Activated CD4-positive, alpha-beta T cell treated with anti-CD3 and anti-CD28 coated beads, Interleukin-2, amount 50 U/mL, for 16 hours (primary cell): ENCODE results near the gene SORCS2.

ENCODE experiments used
- DNase-seq: peaks from one replicate; pipeline ENCODE4 v3.0.0-alpha.2; 2020

SORCS2 gene

DNA sequence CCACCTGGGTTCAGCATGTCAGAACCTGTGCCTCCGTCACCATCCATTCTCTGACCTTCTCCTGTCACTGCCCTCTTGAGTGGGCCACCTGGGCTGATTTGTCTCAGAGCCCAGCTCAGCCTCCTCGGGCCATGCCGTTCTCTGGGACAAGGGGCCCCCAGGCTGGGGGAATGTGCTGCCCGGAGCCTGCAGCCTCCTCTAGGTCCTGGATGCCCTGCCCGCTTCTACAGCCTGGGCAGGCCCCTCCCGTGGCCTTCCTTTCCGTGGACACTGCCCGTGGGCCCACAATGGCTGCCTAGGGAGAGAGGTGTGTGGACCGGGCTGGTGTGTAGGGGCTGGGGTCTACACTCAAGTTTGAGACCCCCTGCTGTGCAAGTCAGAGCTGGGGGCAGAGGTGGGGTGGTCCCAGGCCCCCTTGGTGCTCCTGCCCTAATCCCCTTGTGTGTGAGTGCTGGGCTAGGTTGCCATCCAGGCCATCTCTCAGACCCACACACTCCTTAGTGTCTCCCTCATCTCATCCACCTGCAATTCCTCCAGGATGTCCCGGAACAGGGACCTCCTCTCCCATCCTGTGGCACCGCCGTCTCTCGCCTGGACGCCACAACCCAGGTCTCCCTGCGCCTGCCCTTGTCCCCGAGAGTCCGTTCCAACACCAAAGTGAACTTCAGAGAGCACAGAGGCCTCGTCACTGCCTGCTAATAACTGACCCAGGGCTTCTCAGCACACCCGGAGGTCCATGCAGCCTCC lies 230.0 kb downstream of the SORCS2 start:
- DNase-seq = no peak

DNA sequence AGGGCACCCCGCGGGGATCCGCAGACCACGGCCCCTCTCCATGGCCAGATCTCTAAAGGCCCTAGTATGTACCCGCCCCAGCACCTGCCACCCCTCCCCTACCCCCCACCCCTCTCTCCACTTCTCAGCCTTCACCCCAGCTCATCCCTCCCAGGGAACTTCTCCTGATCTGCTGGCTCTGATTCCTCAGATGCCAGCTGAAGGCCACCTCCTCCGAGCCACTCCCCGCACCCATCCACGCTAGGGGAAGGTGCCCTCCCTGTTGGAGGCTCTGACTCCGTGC lies 230.5 kb downstream of the SORCS2 start:
- no peak for DNase-seq

DNA sequence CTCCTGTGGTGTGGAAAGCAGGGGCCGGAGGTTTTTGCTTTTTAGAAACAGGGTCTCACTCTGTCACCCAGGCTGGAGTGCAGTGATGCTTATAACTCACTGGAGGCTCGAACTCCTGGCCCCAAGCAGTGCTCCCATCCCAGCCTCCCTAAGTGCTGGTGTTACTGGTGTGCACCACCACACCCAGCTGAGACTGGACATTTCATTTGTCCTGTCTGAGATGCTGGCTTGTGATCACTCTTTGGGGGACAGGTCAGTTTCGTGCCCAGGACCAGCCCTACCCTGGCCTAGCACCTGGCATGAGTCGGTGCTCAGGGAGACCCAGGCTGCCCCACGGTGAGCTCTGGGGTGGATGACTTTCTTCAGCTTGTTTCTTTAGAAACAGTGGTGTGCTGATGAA lies 231.1 kb downstream of the SORCS2 start:
- DNase-seq = no peak

DNA sequence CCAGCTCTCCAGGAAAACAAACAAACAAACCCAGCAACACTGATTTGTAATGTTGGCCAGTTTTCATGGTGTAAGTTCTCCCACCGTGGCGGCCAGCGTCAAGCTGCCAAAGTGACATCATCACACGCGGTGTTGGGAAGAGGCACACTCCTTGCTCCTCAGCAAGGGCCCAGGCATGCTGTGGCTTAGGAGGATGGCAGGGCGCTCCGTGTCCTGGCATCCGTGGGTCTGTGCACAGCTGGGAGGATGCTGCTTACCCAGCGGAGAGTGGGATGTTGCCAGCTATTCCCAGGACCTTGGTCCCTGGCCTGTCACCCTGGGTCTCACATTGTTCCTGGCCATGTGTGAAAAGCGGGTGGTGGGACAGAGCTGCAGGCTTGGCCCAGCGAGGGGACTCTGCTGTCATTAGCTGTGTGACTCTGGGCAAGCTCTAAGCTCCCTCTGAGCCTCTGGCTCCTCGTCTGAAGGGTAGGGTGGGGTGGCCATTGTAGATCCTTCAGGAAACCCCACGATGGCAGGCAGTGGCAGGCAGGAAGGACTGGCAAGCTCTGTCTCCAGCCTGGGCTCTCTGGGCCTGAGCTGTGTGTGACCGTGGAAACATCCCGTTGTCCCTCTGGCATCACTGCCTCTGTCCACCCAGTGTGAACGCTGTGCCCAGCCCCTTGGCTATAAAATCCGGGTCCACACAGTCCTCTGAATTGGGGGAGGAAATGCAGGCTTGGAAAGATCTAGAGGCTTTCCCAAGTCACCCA lies 231.6 kb downstream of the SORCS2 start:
- DNase-seq = no peak

DNA sequence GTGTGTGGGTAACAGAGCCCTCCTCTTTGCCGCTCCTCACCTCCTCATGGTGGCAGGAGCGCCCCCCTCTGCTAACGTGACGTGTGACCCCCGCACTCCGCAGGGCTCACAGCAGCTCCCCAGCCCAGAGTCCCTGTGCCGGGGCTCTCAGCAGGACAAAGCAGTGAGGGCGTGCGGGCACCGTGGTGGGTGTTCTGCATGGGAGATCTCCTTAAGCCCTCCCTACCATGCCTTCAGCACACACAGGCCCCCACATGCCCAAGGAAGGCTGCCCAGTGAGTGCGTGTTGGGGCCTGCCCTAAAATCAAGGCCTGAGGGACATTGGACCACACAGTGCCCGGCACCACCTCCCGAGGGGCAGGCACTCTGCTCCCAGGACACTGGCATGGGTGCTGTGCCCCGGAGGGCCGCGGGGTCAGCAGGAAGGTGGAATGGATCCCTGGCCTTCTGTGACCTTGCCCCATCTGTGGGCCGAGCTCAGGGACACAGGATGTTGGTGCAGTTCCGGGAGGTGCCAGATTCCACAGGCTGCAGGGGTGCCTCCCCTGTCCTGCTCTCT lies 232.3 kb downstream of the SORCS2 start:
- DNase-seq = no peak

DNA sequence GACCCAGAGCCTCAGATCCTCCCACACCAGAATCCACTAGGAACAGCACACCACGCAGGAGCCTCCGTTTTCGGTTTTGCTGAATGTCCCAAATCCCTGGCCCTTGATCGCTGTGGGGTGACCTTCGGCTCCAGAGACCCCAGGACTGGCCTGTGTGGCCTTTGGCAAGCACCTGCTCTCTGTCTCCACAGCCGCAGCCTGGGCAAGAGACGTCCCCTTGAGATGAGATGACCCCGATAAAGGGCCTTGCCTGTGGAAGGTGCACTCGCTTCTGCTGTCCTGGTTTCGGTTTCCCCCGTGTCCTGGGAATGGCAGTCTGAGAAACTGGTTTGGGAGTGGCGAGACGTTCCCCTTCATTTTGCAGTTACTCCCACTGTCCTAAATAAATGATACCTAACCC lies 232.8 kb downstream of the SORCS2 start:
- no peak for DNase-seq

DNA sequence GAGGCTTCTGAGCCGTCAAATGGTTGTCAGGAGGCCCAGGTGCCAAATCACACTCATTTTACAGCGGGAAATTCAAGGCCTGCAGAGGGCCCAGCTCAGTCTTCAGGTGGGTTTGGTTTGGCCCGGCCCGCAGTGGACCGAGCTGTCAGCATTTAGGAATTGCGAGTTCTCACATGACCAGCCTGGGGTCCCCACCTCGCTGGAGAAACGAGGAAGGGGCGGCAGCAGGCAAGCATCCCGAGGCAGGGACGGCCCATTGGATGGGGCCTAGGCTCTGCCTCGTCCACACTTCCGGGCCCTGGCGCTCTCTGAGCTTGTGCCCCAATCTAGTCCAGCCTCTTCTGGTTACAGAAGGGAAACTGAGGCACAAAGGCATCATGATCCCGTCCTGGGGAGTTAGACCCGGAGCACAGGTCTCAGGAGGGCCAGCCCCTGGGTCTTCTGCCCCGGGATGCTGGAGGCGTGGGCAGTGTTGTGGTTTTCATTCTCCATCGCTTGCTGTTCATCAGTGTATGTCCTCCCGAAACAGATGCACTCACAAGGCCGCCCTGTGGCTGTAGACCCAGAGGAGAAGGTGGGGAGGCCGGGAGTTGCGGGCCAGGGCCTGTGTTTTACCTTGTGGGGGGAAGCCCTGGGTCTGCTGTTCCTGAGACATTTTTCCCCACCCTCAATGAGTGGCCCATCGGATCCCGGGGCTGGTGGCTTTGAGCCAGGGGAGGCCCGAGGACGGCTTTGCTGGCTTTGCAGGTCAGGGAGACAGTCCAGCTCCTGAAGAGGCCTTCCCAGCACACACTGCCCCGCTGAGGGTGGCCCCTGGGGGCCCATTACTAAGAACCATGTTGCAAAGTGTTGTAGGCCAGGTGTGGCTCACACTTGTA lies 233.5 kb downstream of the SORCS2 start:
- DNase-seq = no peak

DNA sequence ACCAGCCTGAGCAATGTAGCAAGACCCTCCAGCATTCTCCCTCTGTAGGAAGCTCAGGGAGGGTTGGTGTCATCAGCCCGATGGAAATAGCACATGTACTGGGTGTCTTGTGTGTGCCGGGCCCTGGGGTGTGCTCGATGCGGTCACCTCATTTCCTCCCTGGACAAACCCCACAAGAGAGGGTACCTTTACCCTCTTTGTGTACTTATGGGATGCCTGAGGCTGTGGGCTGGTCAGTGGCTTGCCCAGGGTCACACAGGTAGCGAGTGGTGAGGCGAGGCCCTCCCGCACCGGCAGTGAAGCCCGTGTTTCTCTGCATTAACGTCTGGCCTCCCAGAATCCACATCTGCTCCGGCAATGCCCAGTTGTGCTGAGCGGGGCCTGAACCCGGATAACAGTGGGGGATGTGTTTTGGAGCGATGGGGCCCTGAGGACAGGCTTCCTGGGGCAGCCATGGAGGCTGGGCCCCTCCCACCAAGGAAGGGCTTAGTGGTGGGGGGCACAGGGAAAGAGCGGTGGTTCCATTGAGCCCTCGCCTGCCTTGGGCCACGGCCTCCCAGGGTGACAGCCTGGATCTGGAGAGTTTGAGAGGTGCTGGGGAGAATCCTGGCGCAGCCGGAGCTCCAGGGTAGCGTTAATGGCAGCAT lies 234.3 kb downstream of the SORCS2 start:
- DNase-seq = no peak

DNA sequence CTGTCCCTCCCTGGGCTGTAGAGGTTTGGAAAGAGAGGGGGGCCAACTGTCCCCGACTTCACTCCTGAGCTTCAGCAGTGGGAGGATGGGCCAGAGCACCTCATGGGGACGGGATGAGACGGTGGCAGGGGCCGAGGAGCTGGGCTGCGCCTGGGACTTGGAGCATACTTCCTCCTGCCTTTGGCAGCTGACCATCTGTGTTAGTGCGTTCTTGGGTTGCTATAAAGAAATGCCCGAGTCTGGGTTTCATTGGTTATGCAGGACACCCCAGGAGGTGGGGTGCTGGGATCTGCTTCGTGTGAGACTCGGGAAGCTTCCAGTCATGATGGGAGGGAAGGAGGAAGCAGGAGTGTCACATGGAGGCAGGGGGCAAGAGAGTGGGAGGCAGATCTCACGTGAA lies 235.0 kb downstream of the SORCS2 start:
- DNase-seq = no peak

DNA sequence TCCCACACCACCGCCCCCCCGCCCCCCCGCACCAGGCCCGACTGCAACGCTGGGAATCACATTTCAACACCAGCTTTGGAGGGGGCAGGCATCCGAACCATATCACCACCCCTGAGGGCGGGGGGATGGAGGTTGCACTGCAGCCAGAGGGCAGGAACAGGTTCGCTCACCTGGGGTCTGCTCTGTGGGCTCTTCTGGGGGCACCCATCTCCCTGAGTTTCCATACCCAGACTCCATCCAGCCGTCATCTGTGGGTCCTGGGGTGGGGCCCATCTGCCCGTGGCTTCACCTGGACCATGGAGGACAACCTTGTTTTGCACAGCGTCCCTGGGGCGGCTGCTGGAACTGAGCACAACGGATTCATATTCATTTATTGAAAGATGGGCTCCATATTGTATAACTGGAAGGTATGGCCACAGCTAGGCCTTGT lies 235.5 kb downstream of the SORCS2 start:
- no peak for DNase-seq

DNA sequence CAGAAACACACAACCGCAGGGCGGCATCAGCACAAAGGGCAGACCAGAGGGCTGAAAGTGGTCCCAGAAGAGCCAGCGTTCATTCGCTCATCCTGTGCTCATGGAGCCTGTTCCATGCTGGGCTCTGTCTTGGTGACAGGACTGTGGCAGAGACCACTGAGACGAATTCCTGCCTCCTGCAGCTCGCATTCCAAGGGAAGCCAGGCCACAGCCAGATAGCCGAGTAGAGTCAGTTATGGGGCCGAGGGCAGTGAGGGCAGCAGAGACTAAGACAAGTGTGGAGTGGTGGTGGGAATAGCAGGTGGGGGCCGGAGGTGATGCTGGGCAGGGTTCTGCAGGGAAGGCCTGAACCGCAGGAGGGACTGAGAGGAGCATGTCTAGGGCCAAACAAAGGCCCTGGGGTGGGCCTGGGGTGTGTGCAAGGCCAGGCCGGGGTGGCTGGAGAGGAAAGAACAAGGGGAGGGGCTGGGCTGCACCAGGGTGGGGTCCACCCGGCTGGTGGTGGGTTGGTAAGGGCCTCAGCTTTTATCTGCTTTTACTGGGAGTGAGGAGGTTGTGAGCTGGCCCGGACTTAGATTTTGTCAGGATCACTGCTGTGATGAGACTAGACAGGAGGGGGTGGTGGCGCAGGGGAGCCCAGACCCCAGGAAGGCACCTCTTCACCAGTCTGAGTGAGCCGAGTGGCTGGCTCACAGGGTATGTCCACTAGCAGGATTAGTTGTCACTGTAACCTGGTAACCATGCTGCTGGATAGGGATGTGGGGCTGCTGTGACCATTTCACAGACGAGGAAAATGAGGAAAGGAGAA lies 236.1 kb downstream of the SORCS2 start:
- no peak for DNase-seq

DNA sequence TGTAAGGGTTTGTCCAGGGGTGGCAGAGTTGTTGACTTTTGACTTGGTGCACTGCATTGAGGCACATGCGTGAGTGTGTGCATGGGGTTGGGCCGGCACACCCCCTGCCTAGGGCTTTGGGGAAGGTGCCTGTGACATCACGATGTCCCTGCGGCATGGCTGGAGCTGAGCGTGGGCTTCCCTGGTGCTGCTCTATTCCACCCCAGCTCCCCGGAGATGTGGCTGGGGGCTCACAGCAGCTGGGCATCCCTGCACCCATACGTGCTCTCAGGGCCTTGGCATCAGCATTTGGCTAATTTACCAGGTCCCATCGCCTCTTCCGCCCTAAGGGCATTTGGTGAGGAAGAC lies 236.7 kb downstream of the SORCS2 start:
- DNase-seq = no peak

DNA sequence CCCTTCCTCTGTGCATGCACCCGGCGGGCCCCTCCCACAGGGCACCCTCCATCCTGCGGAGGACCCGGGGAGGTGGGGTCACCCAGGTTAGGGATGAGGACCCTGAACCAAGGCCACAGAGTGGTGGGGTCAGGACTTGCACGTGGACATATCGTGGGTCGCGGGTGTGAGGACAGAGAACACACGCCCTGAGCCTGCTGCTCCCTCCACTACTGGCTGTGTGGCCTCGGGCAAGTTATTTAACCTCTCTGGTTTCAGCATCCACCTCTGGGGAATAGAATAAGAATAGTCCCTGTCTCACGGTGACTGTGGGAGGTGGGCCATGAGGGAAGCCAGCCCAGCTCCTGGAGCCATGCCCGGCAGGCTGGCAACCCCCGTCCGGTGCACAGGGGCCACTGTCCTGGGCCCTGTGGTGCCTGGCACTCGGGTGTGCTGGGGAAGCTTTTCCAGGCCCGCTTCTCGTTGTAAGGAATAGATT lies 237.3 kb downstream of the SORCS2 start:
- no peak for DNase-seq

DNA sequence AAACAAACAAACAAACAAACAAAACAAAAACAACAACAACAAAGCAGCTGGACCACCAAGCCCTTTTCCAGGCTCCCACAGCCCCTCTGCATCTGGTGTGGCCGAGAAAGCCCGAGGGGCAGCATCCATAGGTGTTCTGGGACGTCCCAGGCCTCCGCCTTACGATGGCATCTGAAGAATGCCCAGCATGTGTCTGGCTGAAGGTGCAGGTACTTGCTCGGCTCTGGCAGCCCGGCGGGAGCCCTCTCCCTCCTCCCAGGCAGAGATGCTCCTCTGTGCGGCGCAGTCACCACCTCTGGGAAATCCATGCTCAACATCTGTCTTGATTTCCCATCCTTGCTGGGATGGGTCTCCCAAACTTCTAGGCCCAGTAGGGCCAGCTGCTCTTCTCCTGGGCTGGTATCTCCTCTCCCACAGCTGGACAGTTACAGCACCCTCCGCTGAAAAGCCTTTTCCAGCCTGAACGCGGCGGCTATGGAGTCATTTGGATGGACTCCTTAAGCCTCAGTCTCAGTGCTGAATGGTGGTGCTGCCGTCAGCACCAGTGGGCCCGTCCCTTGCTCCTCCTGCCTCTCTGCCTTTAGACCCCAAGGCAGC lies 238.1 kb downstream of the SORCS2 start:
- no peak for DNase-seq

DNA sequence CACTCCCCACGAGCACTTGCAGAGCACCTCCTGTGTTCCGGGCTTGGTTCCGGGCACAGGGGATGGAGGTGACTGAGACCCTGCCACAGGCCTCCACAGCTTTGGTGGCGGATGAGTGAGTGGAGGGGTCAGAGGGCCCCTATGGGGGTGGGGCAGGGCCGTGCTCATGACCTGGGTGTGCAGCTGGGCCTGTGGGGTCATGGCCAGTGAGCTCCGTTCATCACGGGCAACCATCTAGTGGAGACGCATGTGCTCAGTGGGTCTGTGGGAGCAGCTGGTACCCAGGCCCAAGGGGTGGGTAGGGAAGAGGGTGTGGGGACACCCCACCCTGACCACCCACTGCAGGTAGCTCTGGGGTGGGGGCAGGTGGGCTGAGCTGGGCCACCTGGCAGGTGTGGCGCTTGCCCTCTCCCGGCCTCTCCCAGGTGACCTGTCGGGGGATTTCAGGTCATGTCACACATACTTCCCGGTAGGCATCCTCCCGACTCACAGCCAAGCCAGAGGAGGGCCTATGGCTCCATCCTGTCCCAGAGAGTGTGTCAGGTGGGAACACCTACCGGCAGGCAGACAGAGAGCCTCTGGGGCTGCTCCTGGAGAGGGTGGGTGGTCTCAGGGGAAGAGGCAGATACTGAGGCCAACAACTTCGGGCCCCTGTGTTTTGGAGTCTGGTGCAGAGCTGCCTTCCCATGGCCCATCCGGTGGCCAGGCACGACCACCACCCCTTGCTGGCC lies 238.8 kb downstream of the SORCS2 start:
- no peak for DNase-seq

DNA sequence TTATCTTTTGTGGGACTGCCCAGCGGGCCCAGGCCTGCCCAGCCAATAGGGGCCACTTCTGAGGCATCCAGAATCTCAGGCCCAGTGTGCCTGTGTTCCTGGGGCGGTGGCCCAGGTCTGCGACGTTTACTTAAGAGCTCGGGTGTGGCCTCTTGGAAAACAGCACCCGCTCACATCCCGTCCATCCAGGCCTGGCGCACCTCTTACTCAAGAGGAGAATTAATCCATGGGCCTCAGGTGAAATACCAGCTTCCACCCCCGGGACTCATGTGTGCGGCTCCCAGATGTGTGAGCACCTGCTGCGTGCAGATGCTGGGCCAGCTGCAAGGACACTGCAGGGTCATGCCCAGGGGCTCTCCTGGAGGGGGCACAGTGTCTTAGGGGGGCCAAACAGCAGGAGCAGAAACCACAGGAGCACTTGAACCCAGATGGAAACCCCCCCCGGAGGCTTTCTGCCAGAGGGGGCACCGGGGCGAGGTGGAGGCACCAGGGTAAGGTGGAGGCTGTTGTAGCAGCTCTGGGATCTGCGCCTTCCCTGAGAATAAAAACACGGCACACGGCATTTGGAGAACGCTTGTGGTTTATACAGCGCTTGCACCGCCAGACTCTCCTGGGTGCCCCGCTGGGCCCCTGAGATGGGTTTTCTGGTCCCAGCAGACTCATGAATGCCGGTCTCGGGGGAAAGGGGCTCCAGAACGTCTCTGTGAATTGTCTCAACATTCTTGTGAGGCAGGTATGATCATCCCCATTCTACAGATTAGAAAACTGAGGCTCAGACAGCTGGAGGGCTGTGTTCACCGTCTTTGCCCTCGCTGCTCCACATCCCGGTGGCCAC lies 239.6 kb downstream of the SORCS2 start:
- no peak for DNase-seq

DNA sequence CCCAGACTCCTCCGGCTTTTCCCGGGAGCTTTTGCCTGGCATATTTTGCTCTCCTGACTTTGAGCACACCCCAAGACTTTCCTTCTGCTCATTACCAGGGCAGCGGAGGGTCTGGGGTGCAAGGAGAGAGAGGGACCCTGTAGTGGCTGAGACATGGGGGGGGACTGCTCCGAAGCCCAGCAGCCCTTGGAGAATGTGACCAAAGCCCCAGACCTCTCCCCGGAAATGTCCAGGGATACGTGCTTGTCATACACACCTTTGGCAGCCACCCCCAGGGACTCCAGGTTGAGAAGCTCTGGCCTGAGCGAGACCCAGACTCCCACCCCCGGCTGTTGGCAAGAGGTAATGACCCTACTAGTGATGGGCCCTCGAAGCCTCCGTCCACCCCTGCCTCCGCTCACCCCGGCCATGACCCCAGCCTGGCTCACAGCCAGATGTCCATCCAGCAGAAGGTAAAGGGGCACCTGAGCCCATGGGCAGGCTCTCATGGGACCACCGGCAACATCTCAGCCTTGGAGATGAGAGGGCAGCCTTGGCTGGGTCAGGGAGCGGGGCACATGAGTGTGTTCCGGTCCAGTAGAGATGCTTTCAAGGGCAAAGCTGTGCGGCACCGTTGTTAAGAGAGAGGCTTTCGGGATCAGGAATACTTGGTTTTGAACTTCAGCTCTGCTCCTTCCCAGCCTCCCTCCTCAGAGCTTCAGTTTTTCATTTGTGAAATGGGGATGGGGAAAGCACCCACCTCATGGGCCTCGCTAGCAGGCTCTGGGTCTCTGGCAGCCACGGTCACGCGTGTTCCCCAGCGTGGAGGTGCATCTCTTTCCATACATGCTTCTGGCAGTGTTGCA lies 240.4 kb downstream of the SORCS2 start:
- no peak for DNase-seq

DNA sequence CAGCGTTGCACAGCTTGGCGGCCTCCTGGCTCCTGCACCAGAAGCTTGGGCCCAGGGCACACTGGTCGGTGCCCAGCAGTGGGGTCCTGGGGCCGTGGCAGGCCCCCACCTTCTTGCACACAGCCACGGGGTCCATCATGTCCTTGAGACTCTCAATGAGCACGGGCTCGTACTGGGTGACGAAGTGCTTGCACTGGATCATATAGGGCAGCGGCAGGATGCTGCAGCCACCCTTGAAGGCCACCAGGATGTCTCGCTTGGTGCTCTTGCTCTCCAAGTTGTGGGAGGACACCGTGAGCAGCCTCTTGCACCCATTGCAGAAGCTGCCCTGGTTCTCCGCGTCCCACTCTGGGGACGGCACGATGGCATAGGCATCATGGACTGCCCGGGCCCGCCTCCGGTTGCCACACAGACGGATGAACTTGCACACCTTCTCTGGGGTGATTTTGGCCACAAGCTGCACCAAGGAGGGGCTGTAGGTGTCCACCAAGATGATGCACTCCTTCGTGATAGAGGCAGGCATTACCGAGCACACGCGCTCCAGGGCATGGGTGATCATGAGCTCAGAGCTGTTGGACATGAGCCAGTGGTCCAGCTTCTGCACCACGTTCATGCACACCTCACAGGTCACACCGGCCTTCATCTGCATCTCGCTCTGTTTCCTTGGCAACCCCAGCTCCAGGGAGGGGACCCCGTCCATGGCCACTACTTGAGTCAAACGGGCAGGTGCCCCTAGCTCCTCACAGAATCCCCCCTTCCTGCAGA lies 241.2 kb downstream of the SORCS2 start:
- DNase-seq = no peak
